Retinal pigment epithelial cell (primary cell): Measurements from ENCODE around the gene ALDH9A1.

ENCODE experiments used
- DNase-seq: peaks from one replicate; pipeline ENCODE4 v3.0.0-alpha.2; 2010; ENCODE audit warnings: low read depth
- H3K4me3 ChIP-seq: 2 replicates; pipeline ENCODE4 v1.5.1; 2011; ENCODE audit warnings: mild to moderate bottlenecking, low read length, control low read depth, moderate library complexity
- CTCF ChIP-seq: conservative IDR thresholded peaks from 2 replicates; pipeline ENCODE4 v1.5.1; 2011; ENCODE audit warnings: low read depth, low read length, control low read depth, inconsistent platforms

ALDH9A1 gene

GRCh38 chr1:165650981-165651625 is 47.3 kb downstream of the ALDH9A1 start:
- no peak overlapping the region for H3K4me3 ChIP-seq
- TF ChIP-seq CTCF, result no peak
- no peak for DNase-seq

- H3K4me3 ChIP-seq, result no peak overlapping the region
- TF ChIP-seq CTCF, result no peak
- no peak for DNase-seq
Observed at GRCh38 chr1:165648919-165649572, 49.3 kb downstream of the ALDH9A1 start.

GRCh38 chr1:165647970-165648369 is 50.4 kb downstream of the ALDH9A1 start:
- DNase-seq, result no peak

GRCh38 chr1:165647517-165647916 is 50.8 kb downstream of the ALDH9A1 start:
- no peak overlapping the region for H3K4me3 ChIP-seq
- no peak for TF ChIP-seq CTCF
- no peak for DNase-seq

More at GRCh38 chr1:165647970-165648369, 50.4 kb downstream of the ALDH9A1 start:
- no peak for TF ChIP-seq CTCF
- H3K4me3 ChIP-seq, result no peak overlapping the region

- no peak overlapping the region for H3K4me3 ChIP-seq
- no peak for TF ChIP-seq CTCF
- no peak for DNase-seq
Observed at GRCh38 chr1:165645654-165646366, 52.6 kb downstream of the ALDH9A1 start.

GRCh38 chr1:165644064-165644735 is 54.2 kb downstream of the ALDH9A1 start:
- no peak for TF ChIP-seq CTCF
- DNase-seq, result no peak
- H3K4me3 ChIP-seq, result no peak overlapping the region
